Liver (tissue), 9 donors: ENCODE measurements around the gene DCAF5. TPM values are rescaled to one million over a fixed set of nuclear protein-coding genes. Genes with fewer than 3 reads are reported as not detected.

Experiments
- DNase-seq: peaks from one replicate; pipeline ENCODE4 v3.0.0-alpha.2; 2017; ENCODE audit warnings: low spot score
- H3K27ac ChIP-seq, 2 donors: one replicate each; pipeline ENCODE4 v1.7.0; 2013; ENCODE audit warnings: inconsistent platforms in 2 of 2, low read length in 2 of 2, control low read depth in 1 of 2, low read depth in 1 of 2, mild to moderate bottlenecking in 1 of 2
- H3K27me3 ChIP-seq, 4 donors: one replicate each; pipeline versions ENCODE4 v1.6.1 to v1.7.0; 2013; ENCODE audit warnings: low read length in 3 of 4, inconsistent platforms in 1 of 4, mild to moderate bottlenecking in 1 of 4, moderate library complexity in 1 of 4; ENCODE audit not compliant: control insufficient read depth in 4 of 4, insufficient read depth in 4 of 4
- H3K36me3 ChIP-seq, 4 donors: one replicate each; pipeline versions ENCODE4 v1.6.1 to v1.7.0; 2013; ENCODE audit warnings: low read length in 3 of 4, mild to moderate bottlenecking in 3 of 4, low read depth in 1 of 4, moderate library complexity in 1 of 4; ENCODE audit not compliant: control insufficient read depth in 4 of 4, insufficient read depth in 3 of 4
- H3K4me1 ChIP-seq, 4 donors: one replicate each; pipeline versions ENCODE4 v1.6.1 to v1.7.0; 2013; ENCODE audit warnings: low read length in 3 of 4, mild to moderate bottlenecking in 3 of 4, moderate library complexity in 1 of 4; ENCODE audit not compliant: control insufficient read depth in 4 of 4, insufficient read depth in 4 of 4
- H3K4me3 ChIP-seq, 3 donors: one replicate each; pipeline versions ENCODE4 v1.6.1 to v1.7.0; 2013; ENCODE audit warnings: low read length in 3 of 3, control low read depth in 1 of 3, low read depth in 1 of 3, mild to moderate bottlenecking in 1 of 3
- H3K9ac ChIP-seq, 2 donors: one replicate each; pipeline ENCODE4 v1.7.0; 2013; ENCODE audit warnings: low read length in 2 of 2, mild to moderate bottlenecking in 2 of 2, moderate library complexity in 2 of 2, control low read depth in 1 of 2, low read depth in 1 of 2
- H3K9me3 ChIP-seq, 4 donors: one replicate each; pipeline versions ENCODE4 v1.6.1 to v1.7.0; 2013; ENCODE audit warnings: low read length in 3 of 4; ENCODE audit not compliant: control insufficient read depth in 4 of 4
- ATF3 ChIP-seq: IDR thresholded peaks from 2 replicates; pipeline ENCODE4 v1.6.1; 2016; ENCODE audit warnings: antibody characterized with exemption
- CTCF ChIP-seq: fragments of 150-350 bp; IDR thresholded peaks from 2 replicates; pipeline ENCODE4 v1.5.1; 2017; ENCODE audit warnings: improper control_type of control experiment, low read depth, low read length; ENCODE audit not compliant: missing input control
- EGR1 ChIP-seq, 2 donors: IDR thresholded peaks; 2 replicates each; pipeline ENCODE4 v1.6.1; 2016 to 2018; ENCODE audit warnings: antibody characterized with exemption in 2 of 2, low read depth in 2 of 2
- FOXA1 ChIP-seq: IDR thresholded peaks from 2 replicates; pipeline ENCODE4 v1.6.1; 2016; ENCODE audit warnings: antibody characterized with exemption
- FOXA2 ChIP-seq: IDR thresholded peaks from 2 replicates; pipeline ENCODE4 v1.6.1; 2016; ENCODE audit warnings: antibody characterized with exemption
- GABPA ChIP-seq, 2 donors: IDR thresholded peaks in 1 of 2; conservative IDR thresholded peaks in 1 of 2; 2 replicates each; pipeline ENCODE4 v1.6.1; 2016; ENCODE audit warnings: antibody characterized with exemption in 2 of 2, mild to moderate bottlenecking in 1 of 2, moderate library complexity in 1 of 2
- HNF4A ChIP-seq, 2 donors: conservative IDR thresholded peaks; 2 replicates each; pipeline ENCODE4 v1.6.1; 2016; ENCODE audit warnings: antibody characterized with exemption in 2 of 2, mild to moderate bottlenecking in 2 of 2
- HNF4G ChIP-seq: IDR thresholded peaks from 2 replicates; pipeline ENCODE4 v1.6.1; 2016; ENCODE audit warnings: antibody characterized with exemption
- JUND ChIP-seq, 2 donors: IDR thresholded peaks; 2 replicates each; pipeline ENCODE4 v1.6.1; 2016; ENCODE audit warnings: antibody characterized with exemption in 2 of 2
- MAX ChIP-seq: IDR thresholded peaks from 2 replicates; pipeline ENCODE4 v1.6.1; 2016; ENCODE audit warnings: antibody characterized with exemption
- NR2F2 ChIP-seq: IDR thresholded peaks from 2 replicates; pipeline ENCODE4 v1.6.1; 2016; ENCODE audit warnings: antibody characterized with exemption
- RAD21 ChIP-seq, 2 donors: IDR thresholded peaks; 2 replicates each; pipeline ENCODE4 v1.6.1; 2016; ENCODE audit warnings: antibody characterized with exemption in 2 of 2, mild to moderate bottlenecking in 2 of 2
- REST ChIP-seq: IDR thresholded peaks from 2 replicates; pipeline ENCODE4 v1.6.1; 2016; ENCODE audit warnings: antibody characterized with exemption, mild to moderate bottlenecking
- RXRA ChIP-seq, 2 donors: IDR thresholded peaks; 2 replicates each; pipeline ENCODE4 v1.6.1; 2017 to 2018; ENCODE audit warnings: antibody characterized with exemption in 2 of 2, mild to moderate bottlenecking in 1 of 2
- SP1 ChIP-seq: IDR thresholded peaks from 2 replicates; pipeline ENCODE4 v1.6.1; 2018; ENCODE audit warnings: antibody characterized with exemption, mild to moderate bottlenecking
- TAF1 ChIP-seq: conservative IDR thresholded peaks from 2 replicates; pipeline ENCODE4 v1.6.1; 2016; ENCODE audit warnings: antibody characterized with exemption, mild to moderate bottlenecking
- YY1 ChIP-seq: IDR thresholded peaks from 2 replicates; pipeline ENCODE4 v1.6.1; 2016; ENCODE audit warnings: antibody characterized with exemption, mild to moderate bottlenecking
- ZBTB33 ChIP-seq: IDR thresholded peaks from 2 replicates; pipeline ENCODE4 v1.6.1; 2016; ENCODE audit warnings: antibody characterized with exemption
- WGBS: extraction: QIAGEN DNeasy Blood & Tissue Kit; methylation state at CpG from one replicate; pipeline ENCODE4 v1.1.7; 2013; 5-methylcytosine and 5-hydroxymethylcytosine counted together
- polyA plus RNA-seq, 2 donors: library from polyadenylated mRNA; stranded (reverse) in 1 of 2; unstranded in 1 of 2; fragments of 200-250 nt in 1 of 2; fragments of >200 nt in 1 of 2; fragmentation: Nextera tagmentation in 1 of 2; extraction: Ambion mirVana in 1 of 2; gene quantifications; one replicate each; pipeline versions ENCODE4 v1.2.1 to v1.2.3, GENCODE V29; 2013 to 2015
- total RNA-seq, 2 donors: library from RNA; depleted of rRNA; stranded (reverse); fragments of >200 nt; gene quantifications; one replicate each; pipeline ENCODE4 v1.2.3, GENCODE V29; 2014
- donor health status: healthy.
- donor health status: healthy.
- donor health status: healthy.
- donor health status: healthy.
- donor health status: healthy.

The DCAF5 gene
- total and polyA plus RNA-seq, 4 donors: 12.9 to 18.1 (median 14.5) TPM

- Histone ChIP-seq H3K36me3 (peaks cover 9 to 43% (median 37%) of the 10 kb centered on the region in 4 donors), H3K4me3 (no peak overlapping the region), H3K9me3 (no peaks in the 10 kb centered on the region), H3K27ac (no peak overlapping the region), H3K27me3 (no peaks in the 10 kb centered on the region), H3K9ac (no peak overlapping the region), H3K4me1 (peaks cover 1 to 24% (median 13%) of the 10 kb centered on the region in 4 donors)
- WGBS: 97% methylated on average over 21 of the region's 21 CpGs
- DNase-seq: no peak
- TF ChIP-seq EGR1 (IDR thresholded peaks at IDR 0.05; ENCODE audit: low read depth in 2 of 2): no peak
- no peak for TF ChIP-seq MAX
- TF ChIP-seq JUND (IDR thresholded peaks at IDR 0.05): no peak
- no peak for TF ChIP-seq ATF3
- no peak for TF ChIP-seq RXRA (IDR thresholded peaks at IDR 0.05)
- no peak for TF ChIP-seq ZBTB33
- no peak for TF ChIP-seq NR2F2
- TF ChIP-seq FOXA2: no peak
- no peak for TF ChIP-seq SP1
- TF ChIP-seq CTCF: no peak
- no peak for TF ChIP-seq HNF4G
- no peak for TF ChIP-seq GABPA (IDR thresholded peaks at IDR 0.05 in 1 of 2, conservative IDR thresholded peaks at IDR 0.05 in 1 of 2)
- no peak for TF ChIP-seq YY1
- no peak for TF ChIP-seq TAF1
- no peak for TF ChIP-seq REST
- TF ChIP-seq HNF4A (conservative IDR thresholded peaks at IDR 0.05): no peak
- no peak for TF ChIP-seq RAD21 (IDR thresholded peaks at IDR 0.05)
- no peak for TF ChIP-seq FOXA1
Observed at GRCh38 chr14:69055125-69055524, 97.8 kb downstream of the DCAF5 start.
